HG03342 (cell line): ENCODE measurements around the gene CCDC12.

ENCODE experiments used
- ATAC-seq: cut with Tn5 transposase; IDR thresholded peaks from one replicate; pipeline ENCODE4 v1.9.1; 2021; ENCODE audit warnings: mild to moderate bottlenecking, moderate library complexity; ENCODE audit not compliant: unreplicated experiment

CCDC12 gene

DNA sequence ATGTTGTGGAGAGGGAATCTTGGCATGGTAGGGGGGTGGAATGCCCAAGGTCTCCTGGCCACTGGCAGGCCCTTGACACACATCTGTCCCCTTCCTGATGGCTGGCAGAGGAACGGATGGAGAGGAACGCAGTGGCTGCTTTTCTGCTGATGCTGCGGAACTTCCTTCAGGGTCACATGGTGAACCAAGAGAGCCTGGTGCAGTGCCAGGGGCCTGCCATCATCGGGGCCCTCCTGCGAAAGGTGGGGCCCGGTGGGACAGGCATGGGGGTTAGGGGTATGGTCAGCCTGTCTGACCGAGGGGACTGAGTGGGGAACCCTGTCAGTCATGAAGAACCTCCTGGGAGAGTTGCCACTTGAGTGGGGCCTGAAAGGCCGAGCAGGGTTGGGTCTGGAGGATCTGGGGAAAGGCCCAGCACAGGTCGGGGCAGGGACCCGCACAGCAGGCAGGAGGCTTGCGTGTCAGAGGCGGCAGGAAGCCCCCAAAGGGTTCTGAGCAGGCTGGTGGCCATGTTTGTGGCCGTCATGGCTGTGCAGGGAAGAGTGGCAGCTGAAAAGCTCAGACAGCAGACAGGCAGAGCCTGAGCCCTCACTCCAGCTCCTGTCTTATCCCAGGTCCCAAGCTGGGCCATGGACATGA lies 21.0 kb upstream of the CCDC12 start:
- ATAC-seq = no peak

DNA sequence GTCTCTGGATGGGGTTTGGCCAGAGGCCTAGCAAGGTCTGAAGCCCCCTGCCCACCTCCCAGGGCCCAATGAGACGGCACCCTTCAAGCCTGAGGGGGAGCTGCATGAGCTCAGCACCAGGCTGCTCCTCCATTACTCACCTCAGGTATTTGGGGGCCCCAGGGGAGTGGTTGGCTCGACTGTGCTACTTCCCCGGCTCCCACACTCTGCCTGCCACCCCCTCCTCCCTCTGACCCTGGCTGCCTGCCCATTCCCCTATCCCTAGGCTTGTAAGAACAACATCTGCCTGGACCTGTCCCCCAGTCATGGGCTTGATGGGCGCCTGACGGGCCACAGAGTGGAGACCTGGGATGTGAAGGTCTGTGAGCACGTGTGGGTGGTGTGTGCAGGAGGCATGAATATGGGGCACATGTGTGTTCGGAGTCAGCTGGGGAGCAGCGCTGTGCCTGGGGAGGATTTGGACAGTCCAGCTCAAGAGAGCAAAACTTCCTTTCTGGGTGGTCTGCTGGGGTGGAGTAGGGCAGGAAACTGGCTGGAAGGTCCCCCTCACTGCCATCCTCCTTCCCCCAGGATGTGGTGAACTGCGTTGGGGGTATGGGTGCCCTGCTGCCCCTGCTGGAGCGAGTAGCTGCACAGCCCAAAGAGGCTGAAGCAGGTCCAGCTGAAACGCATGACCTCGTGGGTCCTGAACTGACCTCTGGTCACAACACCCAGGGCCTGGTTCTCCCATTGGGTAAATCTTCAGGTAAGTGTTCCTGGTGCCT lies 20.3 kb upstream of the CCDC12 start:
- no peak for ATAC-seq

DNA sequence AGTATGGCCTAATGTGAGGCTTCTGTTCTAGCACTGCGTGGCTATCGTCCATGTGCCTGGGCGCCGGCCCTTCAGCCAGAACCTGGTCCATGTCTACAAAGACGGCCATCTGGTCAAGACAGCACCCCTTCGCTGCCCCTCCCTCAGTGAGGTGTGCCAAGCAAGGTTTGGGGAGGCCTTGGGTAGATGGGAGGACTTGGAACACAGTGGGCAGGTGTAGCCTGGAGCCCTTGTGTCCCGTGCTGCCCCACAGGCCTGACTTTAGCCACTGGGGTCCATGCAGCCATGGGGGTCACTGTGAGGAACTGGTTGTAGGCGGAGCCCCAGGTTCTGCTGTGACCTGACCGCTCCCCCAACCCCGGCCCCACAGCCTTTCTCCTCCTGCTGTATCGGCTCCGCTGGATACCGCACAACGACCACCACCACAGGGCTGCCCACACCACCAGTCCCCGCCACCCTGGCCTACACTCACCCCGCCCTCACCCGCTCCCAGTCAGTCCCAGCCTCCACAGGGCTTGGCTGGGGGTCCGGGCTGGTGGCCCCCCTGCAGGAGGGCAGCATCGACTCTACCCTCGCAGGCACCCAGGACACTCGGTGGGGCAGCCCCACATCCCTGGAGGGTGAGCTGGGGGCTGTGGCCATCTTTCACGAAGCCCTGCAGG lies 19.5 kb upstream of the CCDC12 start:
- ATAC-seq = no peak

DNA sequence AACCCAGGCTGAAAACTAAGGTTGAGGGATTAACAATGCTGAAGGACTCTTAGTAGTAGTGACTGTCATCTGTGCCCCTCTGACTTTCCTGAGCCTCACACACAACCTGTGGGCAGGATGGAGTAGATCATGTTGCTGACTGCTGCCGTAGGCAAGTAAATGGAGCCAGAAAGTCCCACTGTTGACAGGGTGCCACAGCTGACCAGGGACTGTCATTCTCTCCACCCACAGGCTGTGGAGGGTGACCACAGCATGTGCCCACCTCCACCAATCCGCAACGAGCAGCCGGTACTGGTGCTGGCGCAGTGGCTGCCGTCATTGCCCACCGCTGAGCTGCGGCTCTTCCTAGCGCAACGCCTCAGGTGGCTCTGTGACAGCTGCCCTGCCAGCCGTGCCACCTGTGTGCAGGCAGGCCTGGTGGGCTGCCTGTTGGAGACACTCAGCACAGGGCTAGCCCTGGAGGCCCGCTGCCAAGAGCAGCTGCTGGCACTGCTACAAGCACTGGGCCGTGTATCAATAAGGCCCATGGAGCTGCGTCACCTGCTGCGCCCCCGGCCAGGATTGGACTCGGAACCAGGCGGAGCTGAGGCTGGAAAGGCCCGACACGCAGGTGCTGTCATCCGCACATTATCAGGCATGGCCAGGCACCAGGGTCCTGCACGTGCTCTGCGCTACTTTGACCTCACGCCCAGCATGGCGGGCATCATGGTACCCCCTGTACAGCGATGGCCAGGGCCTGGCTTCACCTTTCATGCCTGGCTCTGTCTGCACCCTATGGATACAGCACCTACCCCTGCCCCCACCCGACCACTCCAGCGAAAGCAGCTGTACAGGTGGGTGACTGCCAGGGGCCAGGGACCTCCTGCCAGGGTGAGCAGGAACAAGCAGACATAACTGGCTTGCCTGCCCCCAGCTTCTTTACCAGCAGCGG lies 18.5 kb upstream of the CCDC12 start:
- ATAC-seq = no peak

DNA sequence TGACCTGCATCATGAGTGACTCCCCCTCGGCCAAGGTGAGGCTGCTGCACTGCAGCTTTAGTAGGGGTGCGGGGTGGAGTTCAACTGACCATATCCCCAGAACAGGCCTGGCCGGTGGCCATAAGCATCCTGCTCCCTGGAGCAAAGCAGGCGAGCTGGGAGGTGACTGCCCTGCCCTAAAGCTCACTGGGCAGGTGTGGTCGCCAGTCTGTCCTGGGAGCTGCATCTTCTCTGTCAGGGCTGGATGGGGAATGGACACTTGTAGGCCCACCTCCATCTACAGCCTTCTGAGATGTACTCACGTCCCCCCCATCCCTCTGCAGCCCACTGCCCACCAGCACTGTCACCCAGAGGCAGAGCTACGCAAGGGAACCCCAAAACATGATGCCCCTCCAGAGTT lies 17.4 kb upstream of the CCDC12 start:
- ATAC-seq = no peak

DNA sequence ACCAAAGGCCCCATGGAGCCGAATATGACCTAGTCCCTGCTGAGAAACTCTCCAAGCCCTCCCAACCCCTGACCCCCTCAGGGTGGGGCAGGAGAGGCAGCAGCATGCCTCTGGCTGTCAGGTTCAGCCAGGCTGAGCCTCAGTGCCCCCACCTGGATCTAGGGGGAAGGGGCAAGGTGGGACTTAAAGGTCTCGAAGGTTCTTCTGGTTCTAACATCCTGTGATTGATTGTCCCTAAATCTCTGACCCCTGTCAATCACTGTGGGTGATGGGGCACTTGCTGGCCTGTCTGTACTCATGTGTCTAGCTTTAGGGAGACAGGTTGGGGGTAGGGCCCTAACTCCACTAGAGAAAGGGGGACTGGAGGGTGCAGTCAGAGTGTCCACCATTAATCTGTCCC lies 16.7 kb upstream of the CCDC12 start:
- no peak for ATAC-seq

DNA sequence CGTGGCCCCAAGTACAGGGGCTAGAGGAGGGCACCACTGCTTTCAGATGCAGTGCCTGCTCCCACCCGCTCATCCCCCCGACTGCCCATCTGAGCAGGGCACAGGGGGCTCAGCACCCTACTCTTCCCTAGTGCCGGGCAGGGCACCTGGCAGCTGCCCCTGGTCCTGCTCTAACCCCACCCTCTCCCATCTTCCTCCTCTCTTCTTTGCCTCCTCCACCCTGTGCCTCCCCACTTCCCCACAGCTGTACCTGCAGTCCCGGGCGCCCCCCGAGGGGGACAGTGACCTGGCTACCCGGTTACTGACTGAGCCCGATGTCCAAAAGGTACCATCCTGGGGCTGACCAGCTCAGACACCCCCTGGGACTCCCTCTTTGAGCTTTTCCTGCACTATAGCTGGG lies 15.7 kb upstream of the CCDC12 start:
- no peak for ATAC-seq

DNA sequence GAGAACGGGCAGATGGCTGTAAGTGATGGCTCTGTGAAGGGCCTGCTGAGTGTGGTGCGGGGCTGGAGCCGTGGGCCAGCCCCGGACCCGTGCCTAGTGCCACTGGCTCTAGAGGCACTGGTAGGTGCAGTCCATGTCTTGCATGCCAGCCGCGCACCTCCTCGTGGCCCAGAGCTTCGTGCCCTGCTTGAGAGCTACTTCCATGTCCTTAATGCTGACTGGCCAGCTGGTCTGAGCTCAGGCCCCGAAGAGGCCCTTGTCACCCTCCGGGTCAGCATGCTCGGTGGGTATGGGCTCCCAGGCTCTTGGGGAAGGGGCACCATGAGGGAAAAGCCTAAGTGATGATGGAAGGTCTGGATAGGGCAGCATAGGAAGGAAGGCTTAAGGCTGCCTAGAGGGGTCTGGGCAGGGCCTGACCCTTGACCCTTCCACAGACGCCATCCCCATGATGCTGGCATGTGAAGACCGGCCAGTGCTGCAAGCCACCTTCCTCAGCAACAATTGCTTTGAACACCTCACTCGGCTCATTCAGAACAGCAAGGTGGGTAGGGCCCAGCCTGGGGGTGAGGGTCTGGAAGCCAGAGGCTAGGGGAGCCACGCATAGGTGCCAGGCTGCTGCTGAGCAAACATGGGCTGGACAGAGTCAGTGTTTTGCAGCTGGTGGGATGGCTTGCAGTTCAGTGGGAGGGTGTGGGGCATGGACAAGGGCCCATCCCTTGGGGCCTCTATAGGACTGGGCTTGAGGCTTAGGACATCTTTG lies 15.0 kb upstream of the CCDC12 start:
- ATAC-seq = no peak

DNA sequence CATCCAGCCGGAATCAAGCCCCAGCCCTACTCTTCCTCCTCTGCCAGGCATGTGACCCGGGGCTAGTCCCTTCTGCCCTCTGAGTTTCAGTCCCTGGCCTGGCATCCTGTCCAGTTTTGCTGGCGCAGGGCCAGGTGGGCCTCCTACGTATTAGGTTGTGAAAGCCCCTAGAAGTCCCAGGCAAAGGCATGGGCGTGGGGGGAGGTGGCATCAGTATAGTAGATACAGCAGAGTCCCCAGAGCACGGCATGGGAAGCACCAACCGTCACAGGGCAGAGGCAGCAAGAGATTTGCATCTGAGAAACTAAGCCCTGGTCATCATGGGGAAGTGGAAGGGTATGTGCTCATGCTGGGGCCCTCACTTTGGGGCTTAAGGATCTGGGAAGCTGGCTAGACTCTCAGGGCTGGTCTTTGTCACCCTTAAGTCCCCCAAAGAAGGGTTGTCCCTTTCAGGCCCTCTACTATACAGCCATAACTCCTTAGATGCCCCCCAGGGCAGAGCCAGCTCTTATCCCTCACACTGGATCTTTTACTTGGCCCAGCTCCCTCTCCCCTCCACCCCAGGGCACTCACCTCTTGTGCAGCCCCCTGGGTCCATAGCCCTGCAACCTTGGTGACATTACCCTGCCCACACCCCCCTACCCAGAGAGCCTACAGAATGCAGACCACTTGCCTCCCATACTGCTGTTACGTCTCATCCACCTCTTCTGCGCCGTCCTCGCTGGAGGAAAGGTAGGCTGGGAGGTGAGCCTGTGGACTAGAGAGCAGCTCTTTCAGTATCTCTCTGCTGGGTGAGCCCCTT lies 14.2 kb upstream of the CCDC12 start:
- no peak for ATAC-seq

DNA sequence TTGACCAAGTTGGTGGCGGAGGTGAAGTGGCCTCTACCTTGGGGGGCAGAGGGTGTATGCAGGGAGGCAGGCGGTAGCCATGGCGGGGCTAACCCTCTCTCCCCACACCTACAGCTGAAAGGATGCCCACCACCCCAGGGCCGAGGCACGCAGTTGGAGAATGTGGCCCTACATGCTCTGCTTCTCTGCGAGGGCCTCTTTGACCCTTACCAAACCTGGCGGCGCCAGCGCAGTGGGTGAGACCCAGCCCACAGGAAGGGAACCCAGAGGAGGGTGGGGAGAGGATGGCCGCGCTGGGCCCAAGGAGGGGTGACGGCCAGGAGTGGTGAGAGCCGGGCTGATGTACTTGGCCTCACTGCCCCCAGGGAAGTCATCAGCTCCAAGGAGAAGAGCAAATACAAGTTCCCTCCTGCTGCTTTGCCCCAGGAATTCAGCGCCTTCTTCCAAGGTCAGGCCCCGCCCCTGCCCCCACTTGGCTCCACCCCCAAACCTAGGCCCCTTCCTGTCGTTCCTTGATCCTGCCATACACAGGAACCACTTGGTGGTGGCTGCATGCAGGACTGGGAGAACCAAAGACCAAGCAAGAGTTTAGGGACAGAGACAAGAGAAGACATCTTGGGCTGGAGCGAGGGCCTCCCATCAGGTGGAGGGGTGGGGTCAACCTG lies 12.7 kb upstream of the CCDC12 start:
- no peak for ATAC-seq

DNA sequence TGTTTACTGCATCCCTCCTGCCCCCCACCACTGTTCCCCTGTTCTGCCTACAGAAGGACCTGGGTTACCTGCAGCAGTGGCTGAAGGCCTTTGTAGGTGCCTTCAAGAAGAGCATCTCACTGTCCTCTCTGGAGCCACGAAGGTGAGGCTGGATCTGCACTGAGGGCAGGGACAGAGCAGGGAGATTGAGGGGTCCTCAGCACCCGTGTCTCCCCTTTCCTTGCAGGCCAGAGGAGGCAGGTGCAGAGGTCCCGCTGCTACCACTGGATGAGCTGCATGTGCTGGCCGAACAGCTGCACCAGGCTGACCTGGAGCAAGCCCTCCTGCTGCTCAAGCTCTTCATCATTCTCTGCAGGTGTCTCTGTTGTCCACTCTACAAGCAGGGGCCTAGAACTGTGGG lies 12.1 kb upstream of the CCDC12 start:
- ATAC-seq = no peak

DNA sequence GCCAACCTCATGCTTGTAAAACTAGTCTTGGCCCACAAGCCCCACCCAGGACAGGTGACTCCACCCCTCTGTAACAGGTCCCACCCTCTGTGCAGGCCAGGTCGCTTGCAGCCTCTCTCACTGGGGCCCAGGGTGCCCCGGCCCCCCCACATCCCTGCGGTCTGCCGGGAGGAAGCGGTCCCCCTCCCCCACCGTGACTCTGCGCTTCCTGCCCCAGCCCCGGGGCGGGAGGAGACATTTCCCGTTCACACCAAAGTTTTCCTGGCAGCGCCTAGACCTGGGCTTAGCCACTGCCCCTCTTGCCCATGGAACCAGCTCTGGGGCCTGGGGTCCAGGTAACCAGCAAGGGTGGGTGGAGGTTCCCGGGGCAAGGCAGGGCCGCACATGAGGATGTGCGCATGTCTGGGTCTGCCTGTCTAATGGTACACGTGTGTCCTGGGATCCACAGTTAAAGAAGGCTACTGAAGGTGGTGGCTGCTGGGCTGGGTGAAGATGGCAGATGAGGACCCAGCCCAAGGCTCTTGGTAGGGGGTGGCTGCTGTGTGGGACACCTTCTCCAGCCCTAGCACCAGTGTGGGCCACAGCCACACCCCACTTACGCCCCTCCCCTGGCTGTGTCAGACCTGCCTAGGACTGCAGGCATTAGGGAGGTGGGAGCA lies 11.3 kb upstream of the CCDC12 start:
- peak; percentile 74 for ATAC-seq

DNA sequence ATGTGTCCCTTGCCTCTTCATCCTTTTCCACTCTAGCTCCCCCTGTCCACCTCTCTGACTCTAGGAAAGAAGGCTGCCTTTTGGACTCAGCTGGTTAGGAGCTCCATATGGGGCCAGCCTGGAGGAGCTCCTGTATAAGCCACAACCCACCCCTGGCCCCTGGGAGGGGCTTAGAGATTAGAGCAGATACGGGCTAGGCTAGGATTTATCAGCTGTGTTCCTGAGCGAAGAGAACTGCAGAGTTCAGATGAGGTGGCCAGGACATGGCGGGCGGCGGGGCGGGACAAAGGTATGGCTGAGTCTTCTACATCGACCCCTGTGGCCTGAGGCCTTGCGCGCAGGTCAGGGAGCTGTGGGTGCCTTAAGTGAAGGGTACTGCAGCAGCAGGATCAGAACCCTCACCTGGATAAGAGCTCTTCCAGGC lies 10.8 kb upstream of the CCDC12 start:
- no peak for ATAC-seq

DNA sequence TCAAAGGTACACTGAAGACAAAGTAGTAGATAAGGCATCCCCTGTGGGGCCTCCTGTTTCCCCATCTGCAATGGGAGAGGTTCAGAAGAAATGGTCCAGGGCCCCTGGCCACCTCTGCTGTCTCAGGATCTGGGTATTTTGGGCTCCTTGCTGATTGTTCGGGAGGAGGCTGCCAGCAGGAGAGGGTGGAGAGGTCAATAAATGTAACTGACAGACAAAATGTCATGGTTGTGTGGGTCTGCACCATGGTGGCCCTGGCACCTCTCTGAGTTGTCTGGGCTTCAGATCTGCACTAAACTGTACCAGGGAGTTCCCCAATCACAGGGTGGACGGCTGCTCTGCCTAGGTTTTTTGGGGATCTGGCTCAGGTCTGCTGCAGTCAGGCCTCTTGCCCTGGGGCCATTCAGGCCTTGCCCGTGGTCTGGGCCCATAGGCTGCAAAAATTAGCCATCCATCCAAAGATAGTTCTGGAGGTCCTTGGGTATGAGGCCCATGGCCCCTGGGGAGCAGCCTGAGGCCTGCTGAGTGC lies 10.3 kb upstream of the CCDC12 start:
- ATAC-seq = no peak

DNA sequence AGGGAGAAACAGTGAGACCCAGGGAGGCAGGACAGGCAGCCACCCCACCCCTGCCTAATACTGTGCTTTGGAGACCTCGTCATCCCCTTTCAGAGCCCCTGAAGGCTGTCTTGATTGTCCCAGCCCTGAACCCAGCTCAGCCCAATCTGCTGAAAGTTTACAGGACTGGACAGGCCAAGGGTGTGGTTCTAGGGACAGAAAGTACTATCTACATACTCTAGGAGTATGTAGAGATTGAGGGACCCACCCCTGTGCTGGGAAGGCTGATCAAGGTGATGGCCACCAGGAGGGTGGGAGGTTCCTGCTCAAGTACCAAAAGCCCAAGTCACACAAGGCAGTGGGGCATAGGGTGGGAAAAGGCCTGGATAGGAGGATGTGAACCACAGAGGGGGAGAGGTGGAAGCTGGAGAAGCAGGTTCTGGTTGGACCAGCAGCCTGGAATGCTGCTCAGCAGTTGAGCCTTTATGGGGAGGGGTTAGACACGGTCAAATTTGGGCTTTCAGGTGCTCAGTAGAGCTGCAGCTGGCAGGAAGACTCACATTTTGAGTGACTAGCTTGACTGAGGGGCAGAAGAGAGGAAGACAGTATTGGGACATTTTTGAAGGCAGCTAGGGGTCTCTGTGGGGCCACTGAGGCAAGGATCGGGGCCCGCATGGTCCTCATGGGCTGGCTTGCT lies 9.6 kb upstream of the CCDC12 start:
- ATAC-seq = no peak

DNA sequence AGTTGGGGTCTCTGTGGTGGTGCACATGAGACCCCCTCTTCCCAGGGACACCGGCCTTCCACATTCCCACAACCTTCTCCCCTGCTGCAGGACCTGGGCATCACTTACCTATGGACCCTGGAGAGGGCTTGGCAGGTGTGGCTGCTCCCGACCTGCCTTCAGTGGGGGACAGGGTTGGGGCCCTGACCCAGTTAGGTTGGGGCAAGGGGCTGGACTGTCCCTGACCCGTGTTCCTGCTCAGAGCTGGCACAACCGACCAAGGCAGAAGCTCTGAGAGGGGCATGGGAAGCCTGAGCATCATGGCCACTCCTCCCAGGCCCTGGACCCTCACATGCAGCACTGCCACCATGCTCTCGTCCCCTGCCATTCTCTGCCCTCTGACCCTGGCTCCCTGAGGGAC lies 9.0 kb upstream of the CCDC12 start:
- no peak for ATAC-seq

DNA sequence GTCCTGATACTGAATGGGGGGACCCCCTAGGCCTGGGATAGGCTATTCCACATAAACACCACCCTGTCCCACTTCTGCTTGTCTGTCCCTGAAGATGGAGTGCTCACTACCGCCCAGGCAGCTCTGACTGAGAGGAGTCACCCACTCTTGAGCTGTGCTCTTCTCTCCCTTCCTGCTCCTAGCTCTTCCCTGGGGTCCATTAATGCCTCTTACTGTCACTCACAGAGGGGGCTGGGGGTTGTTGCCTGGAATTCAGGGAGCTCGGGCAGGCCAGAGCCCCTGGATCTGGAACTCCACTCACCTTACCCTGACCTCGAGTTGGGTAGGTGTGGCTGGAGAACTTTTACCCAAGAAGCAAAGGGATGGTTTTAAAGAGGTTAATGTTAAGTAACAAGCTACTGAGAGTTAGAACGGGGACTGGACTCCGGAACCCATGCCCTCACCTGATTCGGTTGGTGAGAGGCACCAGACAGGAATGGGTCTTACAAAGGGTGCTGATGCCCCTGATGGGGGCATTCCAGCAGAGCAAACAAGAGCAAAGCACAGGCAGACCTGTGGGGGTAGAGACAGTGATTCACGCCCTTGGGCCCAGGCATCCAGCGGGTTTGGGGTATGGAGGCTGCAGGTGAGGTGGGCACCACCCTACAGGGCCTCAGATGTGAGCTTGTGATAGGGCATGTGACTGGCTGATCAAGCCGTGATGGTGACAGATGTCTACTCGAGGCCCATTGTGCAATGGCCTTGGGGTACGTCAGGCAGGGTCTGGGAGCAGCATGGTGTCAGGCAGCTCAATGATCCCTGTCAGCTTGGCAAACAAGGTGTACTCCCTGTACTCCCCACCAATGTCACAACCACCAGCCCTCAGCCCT lies 8.3 kb upstream of the CCDC12 start:
- ATAC-seq = no peak
